ENCODE results near the gene TCF7L2.

The TCF7L2 gene

GRCh38 chr10:113020838-113021237, 70.8 kb downstream of the TCF7L2 start:
- no peak for DNase-seq (ENCODE audit: low read depth in 2 of 2, low spot score in 1 of 2)

DNA sequence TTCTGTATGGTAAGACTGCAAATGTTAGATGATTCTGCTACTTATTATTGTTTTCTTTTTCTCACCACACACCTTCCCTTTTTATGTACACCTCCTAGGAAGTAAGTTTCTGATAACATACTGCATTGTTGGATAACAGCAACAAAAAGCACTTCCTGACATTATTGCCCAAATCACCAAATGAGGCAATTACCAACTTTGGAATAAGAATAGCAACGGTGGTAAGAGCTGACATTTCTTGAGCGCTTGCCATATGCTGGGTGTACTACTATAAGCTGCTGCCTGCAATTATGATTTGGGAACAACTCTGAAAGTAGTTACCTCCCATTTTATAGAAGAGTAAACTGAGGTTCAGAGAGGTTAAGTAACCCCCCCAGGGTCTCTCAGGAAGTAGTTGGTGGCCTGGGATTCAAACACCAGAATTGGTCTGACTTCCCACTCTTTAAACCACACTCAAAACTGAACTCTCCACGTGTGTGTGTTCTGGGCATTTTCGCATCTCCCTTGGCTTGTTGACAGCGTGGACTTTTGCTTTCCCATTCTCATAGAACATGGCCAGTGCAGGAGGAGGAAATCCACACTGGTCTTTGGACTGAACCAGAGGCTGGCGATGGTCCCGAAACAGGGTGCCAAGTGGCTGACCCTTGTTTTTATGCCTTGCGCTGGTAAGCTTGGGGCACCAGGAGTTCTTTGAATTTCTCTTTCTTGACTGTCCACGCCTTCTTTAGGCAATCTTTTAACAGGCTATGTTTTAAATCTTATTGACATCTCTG, 71.4 kb downstream of the TCF7L2 start:
- no peak for DNase-seq (ENCODE audit: low read depth in 2 of 2, low spot score in 1 of 2)

GRCh38 chr10:113022265-113022664, 72.2 kb downstream of the TCF7L2 start:
- no peak for DNase-seq (ENCODE audit: low read depth in 2 of 2, low spot score in 1 of 2)

DNA sequence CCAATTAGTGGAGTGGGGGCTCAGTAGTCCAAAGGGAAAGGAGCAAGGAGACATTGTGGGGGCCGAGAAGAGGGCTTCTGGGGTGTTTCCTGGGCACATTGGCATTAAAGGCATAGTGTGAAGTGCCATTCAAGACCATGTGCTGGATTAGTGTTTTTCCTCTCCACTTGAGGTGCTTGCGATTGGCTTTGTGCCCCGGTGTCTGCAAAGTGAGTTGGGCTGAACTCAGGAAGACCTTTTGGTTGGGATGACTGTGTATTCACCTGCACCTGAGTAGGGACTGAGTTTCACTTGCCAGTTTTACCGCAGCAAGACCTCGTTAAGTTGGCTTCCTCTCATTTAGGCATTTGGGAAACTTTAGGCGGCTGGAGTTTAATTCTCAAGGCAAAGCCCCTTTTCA, 73.0 kb downstream of the TCF7L2 start:
- no peak for DNase-seq (ENCODE audit: low read depth in 2 of 2, low spot score in 1 of 2)

DNA sequence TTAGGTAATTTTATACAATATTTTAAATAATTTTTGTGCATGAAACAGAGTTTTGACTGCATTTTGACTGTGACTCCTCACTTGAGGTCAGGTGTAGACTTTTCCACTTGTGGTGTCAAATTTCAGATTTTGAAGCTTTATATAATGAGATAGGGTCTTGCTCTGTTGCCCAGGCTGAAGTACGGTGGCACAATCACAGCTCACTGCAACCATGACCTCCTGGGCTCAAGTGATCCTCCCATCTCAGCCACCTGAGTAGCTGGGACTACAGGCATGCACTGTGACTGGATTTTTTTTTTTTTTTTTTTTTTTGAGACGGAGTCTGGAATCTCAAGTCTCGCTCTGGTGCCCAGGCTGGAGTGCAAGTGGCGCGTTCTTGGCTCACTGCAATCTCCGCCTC, 74.9 kb downstream of the TCF7L2 start:
- no peak for DNase-seq (ENCODE audit: low read depth in 2 of 2, low spot score in 1 of 2)

DNA sequence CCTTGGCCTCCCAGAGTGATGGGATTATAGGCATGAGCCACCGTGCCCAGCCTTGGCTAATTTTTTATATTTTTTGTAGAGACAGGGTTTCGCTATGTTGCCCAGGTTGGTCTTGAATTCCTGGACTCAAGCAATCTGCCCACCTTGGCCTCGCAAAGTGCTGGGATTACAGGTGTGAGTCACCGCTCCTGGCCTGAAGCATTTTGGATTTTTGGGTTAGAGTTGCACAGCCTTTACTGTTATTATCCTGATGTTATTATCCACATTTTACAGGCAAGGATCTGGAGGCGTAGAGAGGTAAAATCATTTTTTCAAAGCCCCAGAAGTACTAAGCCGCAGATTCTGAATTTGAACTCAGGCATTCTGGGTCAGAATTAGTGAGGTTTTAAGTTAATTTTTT, 75.4 kb downstream of the TCF7L2 start:
- no peak for DNase-seq (ENCODE audit: low read depth in 2 of 2, low spot score in 1 of 2)

DNA sequence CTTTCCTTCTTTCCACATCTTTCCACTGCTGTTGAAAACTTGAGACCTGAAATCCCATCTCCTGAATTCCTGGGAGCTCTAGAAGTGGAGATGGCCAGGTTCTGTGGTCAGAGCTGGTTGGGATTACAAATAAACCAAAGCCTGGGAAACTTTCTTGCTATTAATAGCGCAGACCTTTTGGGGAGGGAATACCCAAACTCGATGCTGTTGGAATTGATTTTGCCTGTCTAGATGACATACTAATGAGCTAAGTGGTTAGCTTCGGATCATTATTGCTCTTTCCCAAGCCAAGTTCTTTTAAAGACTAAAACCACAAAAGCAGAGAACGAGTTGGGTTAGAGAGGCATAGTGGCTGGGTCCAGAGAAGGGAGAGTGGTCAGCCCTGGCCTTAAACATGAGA, 76.6 kb downstream of the TCF7L2 start:
- no peak for DNase-seq (ENCODE audit: low read depth in 2 of 2, low spot score in 1 of 2)

- DNase-seq (ENCODE audit: low read depth in 2 of 2, low spot score in 1 of 2), result no peak
Observed at GRCh38 chr10:113027230-113027573, 77.2 kb downstream of the TCF7L2 start.

DNA sequence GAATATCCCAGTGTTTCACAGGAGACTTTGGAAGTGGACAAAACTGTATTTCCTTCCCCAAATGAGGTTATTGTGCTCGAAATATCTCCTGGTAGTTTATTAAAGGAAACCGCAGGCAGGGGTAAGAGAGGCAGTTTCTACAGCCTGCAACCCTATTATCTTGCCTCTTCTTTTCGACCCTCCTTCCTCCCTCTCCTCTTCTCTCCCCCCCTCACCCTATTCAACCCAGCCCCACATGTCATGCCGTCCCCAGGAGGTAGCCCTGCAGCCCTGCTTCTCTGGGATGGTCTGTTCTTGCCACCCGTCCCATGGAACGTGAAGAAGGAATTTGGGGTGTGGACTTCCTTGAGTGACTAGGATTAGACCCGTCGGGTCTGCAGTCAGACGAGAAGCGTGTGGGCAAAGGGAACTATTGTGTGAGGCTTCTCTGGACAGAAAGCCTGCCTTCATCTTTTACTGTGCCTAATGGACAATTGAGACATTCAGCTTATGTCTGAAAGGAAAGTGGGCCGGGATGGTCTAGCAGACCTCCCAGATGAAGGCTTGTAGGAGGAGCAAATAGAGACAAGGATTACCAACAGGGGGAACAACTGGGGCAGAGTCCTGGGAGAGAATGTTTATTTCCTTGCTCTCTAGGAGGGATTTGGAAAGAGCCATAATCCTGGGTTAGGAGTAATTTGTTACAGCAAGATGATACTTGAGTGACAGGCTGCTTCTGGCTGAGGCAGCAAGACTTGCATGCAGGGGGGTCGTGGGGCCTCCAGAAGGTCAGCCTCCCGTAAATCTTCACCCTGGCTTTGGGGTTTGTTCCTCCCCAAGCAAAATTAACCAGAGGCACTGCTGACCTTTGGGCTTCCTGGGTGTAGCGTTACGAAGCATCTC, 77.8 kb downstream of the TCF7L2 start:
- DNase-seq (ENCODE audit: low read depth in 2 of 2, low spot score in 1 of 2), result no peak

GRCh38 chr10:113028456-113029440, 78.7 kb downstream of the TCF7L2 start:
- DNase-seq (ENCODE audit: low read depth in 2 of 2, low spot score in 1 of 2), result no peak

- DNase-seq (ENCODE audit: low read depth in 2 of 2, low spot score in 1 of 2), result no peak
Observed at GRCh38 chr10:113030453-113030852, 80.4 kb downstream of the TCF7L2 start.

GRCh38 chr10:113031147-113031546, 81.1 kb downstream of the TCF7L2 start:
- no peak for DNase-seq (ENCODE audit: low read depth in 2 of 2, low spot score in 1 of 2)

GRCh38 chr10:113033991-113034390, 83.9 kb downstream of the TCF7L2 start:
- DNase-seq (ENCODE audit: low read depth in 2 of 2, low spot score in 1 of 2), result no peak

DNA sequence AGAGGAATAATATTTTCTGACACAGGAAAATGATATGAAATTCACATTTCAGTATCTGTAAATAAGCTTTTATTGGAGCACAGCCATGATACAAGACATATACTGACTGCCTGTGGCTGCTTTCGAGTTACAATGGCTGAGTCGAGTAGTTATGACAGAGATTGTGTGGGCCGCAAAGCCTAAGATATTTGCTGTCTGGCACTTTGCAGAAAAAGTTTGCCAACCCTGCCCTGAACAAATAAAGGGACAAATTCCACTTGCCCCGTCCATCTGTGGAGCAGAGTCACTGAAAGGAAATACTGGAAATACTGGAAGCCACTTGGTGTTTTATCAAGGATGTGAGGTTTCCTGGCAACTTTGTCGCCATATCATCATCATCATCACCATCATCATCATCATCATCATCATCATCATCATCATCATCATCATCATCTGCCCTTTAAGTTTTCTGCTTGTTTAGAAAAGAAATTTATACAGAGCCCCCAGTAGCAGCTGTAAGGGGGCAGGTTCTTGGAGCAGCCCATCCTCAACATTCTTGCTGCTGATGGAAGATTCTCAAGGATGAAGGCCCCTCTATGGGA, 85.8 kb downstream of the TCF7L2 start:
- no peak for DNase-seq (ENCODE audit: low read depth in 2 of 2, low spot score in 1 of 2)

GRCh38 chr10:113036619-113037018, 86.6 kb downstream of the TCF7L2 start:
- no peak for DNase-seq (ENCODE audit: low read depth in 2 of 2, low spot score in 1 of 2)

DNA sequence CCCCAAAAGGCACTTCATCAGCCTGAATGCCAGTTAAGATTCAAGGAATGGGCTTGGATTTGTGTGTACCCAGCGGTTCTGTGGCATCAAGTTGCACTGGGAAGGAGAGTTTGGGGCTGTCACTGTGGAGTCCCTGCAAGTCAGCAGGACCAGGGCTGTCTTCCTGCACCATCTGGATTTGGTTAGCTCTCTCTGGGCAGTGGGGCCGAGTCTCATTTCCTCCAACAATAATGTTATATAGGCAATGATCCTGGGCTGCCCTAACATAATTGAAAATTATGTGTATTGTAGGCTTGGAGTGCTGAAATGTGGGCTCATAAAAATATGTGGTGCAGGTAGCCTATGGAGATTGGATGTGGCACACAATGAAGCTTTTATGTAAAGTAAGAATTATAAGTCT, 87.2 kb downstream of the TCF7L2 start:
- DNase-seq (ENCODE audit: low read depth in 2 of 2, low spot score in 1 of 2), result no peak

DNA sequence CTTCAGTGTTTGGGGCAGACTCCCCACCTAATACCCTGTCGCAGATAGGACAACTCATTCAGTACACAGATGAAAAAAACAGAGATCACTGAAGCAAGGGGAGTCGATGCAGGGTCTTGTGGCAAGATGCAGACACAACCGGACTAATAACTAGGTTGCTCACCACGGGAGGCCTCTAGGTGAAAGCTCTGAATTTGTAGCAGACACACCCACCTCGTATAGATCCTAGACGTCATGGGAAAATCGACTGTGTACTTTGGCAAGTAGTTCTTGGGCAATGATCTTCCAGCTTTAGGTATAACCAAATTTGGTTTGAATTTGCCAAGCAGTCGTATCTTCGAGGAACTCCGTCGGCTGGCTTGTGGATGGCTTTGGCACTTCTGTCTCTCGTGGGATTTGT, 88.1 kb downstream of the TCF7L2 start:
- no peak for DNase-seq (ENCODE audit: low read depth in 2 of 2, low spot score in 1 of 2)

DNA sequence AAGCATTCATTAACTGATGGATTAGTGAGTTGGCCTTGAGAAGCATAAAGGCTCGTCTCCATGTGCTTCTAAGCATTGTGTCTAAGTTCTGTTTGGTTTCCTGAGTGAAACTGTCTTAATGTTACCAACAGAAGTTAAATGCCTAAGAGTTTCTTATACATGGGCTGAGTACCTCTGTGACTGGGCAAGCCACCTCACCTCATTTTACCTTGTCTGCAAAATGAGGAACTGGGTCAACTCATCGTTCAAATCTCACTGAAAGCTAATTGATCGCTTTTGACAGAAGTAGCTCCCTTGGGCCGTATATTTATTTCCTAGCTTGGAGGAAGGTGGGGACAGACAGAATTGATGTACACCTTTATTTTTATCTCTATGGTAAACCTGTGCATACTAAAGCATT, 88.9 kb downstream of the TCF7L2 start:
- no peak for DNase-seq (ENCODE audit: low read depth in 2 of 2, low spot score in 1 of 2)

- DNase-seq (ENCODE audit: low read depth in 2 of 2, low spot score in 1 of 2), result no peak
Observed at GRCh38 chr10:113041324-113041723, 91.3 kb downstream of the TCF7L2 start.

DNA sequence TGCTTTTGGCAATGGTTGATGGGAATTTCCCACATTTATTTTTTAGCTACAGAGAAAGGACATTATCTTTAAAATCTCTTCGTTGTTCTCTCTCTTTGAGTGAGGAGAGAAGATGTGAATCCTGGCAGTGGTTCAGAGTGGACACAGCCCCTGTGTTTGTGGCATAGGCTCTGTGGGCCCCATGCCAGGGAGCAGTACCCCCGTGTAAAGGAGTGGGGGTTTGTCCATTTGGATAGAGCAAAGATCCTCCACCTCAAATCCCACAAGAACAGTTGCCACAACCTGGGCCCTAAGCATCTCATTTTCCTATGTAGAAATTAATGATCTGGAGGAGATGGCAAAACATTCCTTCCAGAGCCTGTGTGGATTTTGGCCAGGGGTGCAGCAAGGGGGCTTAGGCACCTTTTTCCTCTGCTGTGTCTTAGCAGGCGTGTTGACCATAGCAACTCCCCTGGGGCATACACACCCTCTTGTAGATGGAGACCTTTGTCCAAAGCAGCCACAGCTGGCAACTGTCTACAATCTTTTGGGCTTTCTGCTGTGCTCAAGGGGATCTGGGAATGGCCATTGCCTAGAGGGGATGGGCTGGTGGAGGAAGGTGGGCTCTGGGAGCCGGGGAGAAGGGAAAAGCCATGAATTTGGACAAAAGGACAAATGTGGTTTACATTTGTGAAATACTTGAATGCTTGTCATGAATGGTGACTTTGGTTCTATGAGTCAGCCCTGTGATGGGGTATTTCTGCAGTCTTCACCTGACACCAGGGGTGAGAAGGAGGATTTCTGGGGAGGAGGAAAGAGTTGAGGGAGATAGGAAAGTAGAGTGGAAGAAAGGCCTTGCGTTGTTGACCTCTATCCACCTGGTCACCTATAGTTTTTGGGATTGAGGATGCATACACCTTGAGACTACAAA, 92.0 kb downstream of the TCF7L2 start:
- no peak for DNase-seq (ENCODE audit: low read depth in 2 of 2, low spot score in 1 of 2)
